Measurements from ENCODE around the gene RDH11.

RDH11 gene

GRCh38 chr14:67644428-67644827 lies 51.1 kb downstream of the RDH11 start:
- no peak for DNase-seq

- DNase-seq, result no peak
Observed at GRCh38 chr14:67643713-67644112, 51.9 kb downstream of the RDH11 start.

GRCh38 chr14:67641902-67642749 lies 53.4 kb downstream of the RDH11 start:
- DNase-seq, result no peak

- DNase-seq, result no peak
Observed at GRCh38 chr14:67641480-67641879, 54.1 kb downstream of the RDH11 start.

- no peak for DNase-seq
Observed at GRCh38 chr14:67638642-67639041, 56.9 kb downstream of the RDH11 start.

GRCh38 chr14:67636361-67636919 lies 59.1 kb downstream of the RDH11 start:
- DNase-seq, result no peak

GRCh38 chr14:67633451-67634147 lies 62.0 kb downstream of the RDH11 start:
- DNase-seq, result no peak

GRCh38 chr14:67630938-67631337 lies 64.6 kb downstream of the RDH11 start:
- no peak for DNase-seq

- no peak for DNase-seq
Observed at GRCh38 chr14:67630186-67630585, 65.4 kb downstream of the RDH11 start.

- DNase-seq, result no peak
Observed at GRCh38 chr14:67627519-67627918, 68.0 kb downstream of the RDH11 start.
